IPS-18c (cell line): ENCODE measurements around the gene LRG1.

Experiments used
- H3K4me3 ChIP-seq: 2 replicates; pipeline ENCODE4 v1.7.0; 2013; ENCODE audit warnings: low read depth, mild to moderate bottlenecking, low read length, moderate library complexity; ENCODE audit not compliant: insufficient read depth
- H3K9me3 ChIP-seq: one replicate; pipeline ENCODE4 v1.6.1; 2013; ENCODE audit warnings: mild to moderate bottlenecking, low read length, moderate library complexity; ENCODE audit not compliant: control insufficient read depth, insufficient read depth

The LRG1 gene, protein sequence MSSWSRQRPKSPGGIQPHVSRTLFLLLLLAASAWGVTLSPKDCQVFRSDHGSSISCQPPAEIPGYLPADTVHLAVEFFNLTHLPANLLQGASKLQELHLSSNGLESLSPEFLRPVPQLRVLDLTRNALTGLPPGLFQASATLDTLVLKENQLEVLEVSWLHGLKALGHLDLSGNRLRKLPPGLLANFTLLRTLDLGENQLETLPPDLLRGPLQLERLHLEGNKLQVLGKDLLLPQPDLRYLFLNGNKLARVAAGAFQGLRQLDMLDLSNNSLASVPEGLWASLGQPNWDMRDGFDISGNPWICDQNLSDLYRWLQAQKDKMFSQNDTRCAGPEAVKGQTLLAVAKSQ

DNA sequence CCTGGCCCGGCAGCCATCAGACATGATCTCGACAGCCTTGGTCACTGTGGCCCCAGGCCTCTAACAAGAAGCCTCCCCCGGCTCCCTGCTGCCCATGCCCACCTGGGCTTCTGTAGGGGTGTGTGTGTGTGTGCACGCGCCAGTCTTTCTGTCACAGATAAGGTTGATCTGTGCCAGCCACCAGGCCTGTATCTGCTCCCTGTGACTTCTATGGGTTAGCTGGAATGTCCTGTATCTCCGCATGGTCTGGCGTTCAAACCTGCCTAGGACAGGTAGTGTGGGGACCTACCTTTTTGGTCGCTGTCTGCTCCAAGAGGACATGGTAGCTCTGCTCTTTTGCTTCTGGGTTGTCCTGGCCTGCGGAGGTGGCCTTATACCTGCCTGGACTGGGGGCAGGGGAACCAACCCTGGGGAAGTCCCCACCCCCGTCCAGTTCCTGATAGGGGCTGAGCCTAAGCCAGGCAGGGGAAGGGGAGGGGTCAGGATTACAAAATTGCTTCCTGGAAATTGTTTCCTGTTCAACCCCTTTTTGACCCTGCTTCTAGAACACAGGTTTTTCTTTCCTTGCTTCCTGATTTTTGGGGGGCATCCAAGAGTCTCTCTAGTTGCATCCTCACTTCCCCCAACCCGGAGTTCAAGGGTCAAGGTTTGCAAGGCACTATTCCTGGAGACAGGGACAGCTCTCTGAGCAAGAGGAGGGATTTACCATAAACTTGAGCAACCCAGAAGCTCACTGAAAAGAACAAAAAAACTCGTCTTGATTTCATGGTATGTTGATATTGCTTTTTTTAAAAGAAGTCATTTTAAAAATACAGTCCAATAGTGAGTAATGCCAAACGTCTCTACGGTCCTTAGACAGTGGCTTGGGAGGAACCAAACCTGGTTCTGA lies at the start of gene LRG1:
Gene LRG1, minus strand, starts transcription at position 344 of the 889 bp plus-strand sequence. Its CDS starts 23 bp downstream, at position 321.
- peaks cover 9% of the 10 kb centered on the region for H3K9me3 ChIP-seq
- no peak within 1 kb of the TSS for H3K4me3 ChIP-seq

DNA sequence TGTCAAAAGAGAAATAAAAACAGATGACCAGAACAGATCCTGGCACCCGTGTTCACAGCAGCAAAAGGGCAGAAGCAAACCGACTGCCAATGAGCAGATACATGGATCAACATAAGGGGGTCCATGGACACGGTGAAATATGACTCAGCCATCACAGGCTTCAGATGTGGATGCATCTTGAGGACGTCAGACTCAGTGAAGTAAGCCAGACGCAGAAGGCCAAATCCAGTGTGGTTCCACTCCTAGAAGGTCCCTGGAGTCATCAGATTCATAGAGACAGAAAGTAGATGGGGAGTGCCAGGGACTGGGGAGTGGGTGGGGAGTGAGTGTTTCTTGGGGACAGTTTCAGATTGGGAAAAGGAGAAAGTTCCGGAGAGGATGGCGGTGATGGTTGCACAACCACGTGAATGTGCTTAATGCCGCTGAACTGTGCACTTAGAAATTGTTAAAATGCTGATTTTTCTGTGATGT lies 48.5 kb upstream of the LRG1 start:
- Histone ChIP-seq H3K4me3 (no peak overlapping the region), H3K9me3 (no peaks in the 10 kb centered on the region)

DNA sequence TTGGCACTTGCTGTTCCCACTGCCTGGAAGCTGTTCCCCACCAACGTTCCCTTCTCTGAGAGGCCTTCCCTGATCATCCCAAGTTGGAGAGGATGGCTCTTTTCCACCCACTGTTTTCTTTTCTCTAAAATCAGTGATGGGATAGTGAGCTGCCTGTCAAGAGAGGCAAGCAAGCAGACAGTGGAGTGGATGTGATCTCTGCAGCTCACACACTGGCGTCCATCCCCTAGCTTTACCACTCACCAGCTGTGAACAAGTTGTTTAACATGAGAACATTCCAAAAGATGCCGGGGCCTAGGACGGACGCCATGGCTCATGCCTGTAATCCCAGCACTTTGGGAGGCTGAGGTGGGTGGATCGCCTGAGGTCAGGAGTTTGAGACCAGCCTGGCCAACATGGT lies 47.7 kb upstream of the LRG1 start:
- H3K9me3 ChIP-seq, result no peaks in the 10 kb centered on the region
- H3K4me3 ChIP-seq, result no peak overlapping the region

DNA sequence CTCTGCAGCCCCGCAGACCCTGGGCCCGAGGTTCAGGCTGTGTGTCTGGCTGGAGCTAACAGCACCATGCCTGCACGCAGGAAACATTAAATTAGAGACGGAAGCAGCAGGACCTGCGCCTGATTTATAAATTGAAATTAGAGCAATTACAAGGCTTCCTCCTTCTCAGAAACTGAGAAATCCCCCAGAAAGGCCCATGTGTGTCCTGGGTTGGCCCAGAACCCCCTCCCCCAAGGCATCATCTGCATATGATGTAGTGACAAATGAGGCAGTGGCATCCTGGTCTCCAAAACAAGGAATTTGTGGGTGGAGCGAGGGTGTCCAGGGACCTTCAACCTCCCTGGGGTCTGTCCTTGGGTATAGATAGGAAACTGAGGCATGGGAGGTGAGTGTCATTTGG lies 46.9 kb upstream of the LRG1 start:
- Histone ChIP-seq H3K4me3 (no peak overlapping the region), H3K9me3 (no peaks in the 10 kb centered on the region)

DNA sequence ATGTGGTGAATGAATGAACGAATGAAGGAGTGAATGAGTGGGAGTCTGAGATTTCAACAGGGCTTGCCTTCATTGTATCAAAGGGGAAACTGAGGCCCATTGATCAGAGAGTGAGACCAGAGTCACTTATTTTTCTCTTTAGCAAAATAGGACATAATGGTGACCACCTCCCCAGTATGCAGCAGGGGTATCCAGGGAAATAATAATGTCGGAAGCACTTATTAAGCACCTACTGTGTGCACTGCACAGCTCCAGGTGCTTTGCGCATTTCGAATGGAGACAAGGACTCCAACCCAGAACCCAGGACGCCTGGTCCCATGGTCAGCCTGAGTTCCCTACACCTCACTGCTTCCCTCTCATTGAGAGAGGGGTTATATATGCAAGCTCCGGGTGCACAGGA lies 46.4 kb upstream of the LRG1 start:
- H3K9me3 ChIP-seq, result no peaks in the 10 kb centered on the region
- H3K4me3 ChIP-seq, result no peak overlapping the region

DNA sequence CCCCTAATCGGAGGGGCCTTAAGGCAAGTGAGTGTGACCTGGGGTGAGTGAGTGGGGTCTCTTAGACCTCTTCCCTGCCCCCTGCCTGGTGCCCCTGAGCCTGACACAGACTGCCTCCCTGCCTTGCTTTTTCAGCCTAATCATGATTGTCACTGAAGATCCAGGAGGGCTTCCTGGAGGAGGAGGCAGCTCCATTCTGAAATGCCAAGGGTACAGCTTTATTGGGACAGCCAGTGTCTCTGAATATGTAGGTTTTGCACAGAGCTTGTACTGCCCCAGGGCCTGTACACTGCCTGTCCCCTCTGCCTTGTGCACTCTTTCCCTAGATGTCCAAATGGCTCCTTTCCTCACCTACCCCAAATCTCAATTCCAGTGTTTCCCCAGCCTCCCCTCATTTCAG lies 45.7 kb upstream of the LRG1 start:
- H3K4me3 ChIP-seq, result no peak overlapping the region; the same call in 1 of the 2 replicates
- H3K9me3 ChIP-seq, result no peaks in the 10 kb centered on the region

DNA sequence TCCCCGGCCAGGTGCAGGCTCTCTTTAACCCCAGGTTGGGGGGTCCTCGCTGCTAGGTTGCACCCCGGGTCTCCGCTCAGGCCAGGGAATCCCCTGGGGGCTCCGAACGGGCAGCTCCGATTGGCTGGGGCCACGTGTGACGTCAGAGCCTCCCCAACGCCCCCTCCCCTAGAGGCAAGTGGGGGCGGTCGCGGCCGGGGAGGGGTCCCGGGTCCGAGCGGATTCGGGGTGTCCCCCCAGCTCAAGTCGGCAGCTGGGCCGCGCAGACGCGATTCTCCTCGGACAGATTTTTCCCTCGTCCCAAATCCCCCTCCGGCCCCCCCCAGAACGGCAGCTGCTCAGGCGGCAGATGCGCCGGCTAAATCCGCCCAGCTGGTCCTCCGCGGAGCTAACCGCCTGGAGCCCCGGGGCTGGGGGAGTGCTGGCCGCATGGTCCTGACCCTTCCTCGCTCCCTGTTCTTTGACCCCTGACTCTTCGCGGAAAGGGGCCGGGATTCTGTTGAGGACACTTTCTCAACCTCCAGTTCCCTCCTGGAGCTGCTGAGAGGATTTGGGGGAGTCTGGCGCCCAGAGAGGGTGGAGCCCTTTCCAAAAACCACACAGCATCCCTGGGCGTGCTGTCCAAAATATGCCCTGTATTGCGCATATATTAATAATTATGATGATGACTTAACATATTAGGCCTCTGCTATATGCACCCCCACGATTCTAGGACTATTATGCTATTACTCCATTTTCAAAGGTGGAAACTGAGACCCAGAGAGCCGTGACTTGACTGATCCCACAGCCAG lies 45.0 kb upstream of the LRG1 start:
- no peaks in the 10 kb centered on the region for H3K9me3 ChIP-seq
- peak overlapping the region; percentile 68 for H3K4me3 ChIP-seq

DNA sequence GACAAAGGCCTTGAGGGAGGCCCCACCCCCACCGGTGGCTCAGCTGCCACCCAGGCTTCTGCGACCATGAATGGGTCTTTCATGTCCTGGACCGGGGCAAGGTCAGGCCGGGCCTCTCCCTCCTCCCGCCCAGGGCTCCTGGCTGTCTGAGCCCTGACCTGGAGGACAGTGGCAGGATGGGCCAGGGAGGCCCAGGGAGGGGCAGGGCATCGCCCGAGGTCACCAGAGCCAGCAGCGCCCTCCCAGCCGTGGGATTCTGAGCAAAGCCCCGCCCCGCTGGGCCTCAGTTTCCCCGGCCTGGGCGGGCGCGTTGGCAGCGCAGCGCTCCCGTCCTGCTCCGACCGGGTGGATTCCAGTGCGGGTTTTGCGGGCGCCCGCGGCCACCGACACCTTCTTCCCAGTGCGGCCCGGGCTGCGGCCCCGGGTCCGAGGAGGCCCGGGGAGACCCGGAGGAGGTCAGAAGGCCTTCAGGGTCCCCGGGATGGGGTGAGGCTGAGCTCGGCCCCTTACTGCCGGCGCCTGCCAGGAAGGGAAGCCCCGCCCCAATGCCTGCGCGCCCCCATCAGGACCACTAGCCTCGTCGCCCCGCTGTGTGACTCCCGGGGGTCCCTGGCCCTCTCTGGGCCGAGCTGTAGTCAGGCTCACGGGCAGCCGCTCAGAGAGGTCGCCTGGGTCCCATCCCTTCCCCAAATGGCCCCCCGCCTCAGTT lies 44.3 kb upstream of the LRG1 start:
- Histone ChIP-seq H3K4me3 (peak overlapping the region; percentile 68), H3K9me3 (no peaks in the 10 kb centered on the region)

DNA sequence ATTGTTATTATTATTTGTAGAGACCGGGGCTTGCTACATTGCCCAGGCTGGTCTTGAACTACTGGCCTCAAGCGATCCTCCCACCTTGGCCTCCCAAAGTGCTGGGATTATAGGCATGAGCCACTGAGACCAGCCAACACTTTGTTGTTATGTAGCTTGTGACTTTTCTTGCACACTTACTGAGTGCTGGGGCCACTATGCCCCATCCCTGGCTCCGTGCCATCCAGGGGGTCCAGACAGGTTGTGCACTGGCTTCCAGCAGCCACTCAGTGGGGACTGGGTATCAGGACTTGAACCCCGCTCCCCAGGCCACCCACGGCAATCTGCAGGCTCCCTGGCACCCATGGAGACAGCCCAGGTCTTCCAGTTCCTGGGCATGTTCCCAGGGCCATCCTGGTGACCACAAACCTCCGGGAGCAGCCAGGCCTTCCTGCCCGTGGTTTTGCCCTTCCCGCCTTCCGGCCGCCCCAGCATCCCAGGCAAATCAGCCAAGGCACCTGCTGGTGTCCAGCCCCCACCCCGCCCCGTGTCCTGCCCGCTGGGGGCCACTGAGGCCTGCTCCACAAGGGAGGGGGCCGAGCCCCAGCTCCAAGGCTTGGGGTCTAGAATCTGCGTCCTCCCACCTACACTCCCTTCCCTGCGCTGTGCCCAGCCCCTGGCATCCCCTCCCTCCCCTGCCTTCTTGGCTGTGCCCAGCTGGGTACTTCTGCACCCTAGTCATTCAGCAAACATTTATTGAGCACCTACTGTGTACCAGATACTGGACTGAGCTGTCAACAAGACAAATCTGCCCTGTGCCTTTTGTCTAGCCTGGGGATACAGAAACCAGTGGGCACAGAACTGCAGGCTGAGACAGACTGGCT lies 43.4 kb upstream of the LRG1 start:
- H3K4me3 ChIP-seq, result no peak overlapping the region
- no peaks in the 10 kb centered on the region for H3K9me3 ChIP-seq

DNA sequence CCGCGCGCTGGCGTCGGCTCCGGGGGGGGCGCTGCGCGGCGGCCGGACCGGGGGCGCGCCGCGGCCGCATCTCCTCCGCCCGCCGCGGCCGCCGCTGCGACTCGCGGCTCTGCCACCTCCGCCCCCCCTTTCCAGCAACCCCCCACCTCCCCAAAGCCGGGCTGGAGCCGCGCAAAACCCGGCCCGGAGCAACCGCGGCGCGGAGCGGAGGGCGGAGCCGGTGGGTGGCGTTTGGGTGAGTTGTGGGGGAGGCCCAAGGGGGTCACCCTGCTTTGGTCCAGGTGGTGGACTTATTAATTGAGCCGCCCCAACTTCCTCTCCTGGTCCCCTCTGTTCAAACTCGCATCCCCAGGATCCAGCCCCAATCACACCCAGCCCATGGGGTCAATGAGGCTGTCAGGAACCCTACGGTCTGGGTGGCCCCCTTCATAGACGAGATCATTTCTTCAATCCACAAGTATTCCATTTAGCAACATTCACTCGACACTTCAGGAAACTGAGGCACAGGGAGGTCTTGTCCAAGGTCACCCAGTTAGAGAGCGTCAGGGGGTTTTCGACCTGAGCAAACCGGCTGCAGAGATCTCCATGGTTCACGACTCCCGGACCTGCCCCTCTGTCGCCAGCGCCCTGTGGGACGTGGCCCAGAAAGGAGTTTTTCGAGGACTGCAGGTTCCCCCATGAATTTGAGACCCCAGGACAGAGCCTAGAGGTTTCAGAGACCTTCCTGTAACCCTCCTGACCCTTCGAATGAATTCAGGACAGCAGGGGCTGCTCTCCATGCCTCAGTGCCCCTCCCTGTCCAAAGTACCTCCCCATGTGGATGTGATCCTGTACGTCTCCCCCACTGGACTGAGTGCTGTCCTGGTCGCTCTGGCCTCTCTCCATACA lies 42.1 kb upstream of the LRG1 start:
- no peaks in the 10 kb centered on the region for H3K9me3 ChIP-seq
- no peak overlapping the region for H3K4me3 ChIP-seq

DNA sequence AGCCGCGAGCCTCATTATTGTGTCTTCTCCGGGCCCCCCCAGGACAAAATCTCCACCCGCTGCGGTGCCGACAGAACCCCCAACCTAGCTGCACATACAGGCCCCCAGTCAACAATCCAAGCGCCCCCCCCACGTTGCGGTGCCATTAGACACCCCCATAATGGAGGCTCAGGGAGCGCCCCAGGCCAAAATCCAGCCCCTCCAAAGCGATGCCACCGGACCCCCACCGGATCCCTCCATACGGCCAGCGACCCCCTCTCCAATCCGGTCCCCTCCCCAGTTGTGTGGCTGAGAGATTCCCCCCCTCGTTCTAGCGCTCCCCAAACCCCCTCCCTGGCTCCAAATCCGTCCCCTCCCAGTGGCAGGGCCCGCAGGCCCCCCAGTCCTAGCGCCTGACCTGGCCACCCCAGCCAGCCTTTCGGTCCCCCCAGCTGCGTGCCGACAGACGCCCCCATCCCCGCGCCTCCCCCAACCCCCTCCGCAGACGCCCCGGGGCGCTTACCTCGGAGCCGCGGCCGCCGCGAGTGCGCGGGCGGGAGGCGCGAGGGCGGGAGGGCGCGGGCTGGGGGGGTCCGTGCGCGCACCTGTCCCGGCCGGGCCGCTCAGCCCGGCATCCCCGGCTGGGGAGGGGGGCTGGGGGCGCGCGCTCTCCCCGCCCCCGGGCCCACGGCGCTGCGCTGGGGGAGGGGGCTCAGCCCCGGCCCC lies 41.3 kb upstream of the LRG1 start:
- H3K4me3 ChIP-seq, result peak overlapping the region; percentile 70
- H3K9me3 ChIP-seq, result no peaks in the 10 kb centered on the region

DNA sequence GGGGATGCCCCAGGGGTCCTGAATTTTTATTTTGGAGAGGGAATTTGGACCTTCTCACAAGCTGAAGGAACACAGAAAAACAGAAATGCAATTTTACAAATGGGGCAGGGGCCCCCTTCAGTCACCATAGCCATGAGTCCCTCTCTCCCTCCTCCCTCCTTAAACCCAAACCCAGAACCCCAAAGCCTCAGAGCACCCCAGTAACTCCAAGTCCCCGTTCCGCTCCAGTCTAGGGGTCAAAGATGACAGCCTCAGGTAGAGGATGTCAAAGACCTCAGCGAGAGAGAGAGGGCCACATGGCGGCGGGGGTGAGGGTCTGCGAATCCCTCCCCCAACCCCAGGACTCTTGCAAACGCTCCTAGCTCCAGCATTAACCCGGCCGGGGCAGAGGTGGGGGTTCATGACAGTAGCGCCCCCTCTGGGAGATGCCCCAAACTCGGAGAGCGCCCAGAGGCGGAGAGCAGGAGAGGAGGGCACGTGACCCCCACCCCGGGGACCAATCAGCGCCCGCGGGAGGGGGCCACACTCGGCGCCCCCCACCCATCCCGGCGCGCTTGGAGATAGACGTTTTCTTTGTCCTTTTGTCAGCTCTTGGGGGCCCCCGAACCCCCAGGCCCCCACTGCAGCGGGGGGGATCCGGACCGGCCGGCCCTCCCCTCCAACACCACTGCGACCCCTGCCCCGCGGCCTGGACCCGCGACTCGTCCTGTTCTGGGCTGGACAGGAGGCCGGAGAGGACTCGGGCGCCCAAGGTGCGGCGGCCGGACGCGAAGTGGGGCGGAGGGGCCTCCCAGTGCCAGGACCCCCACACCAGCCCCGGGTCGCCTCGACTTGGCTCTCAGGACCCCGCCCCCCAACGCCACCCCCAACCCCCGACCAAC lies 40.4 kb upstream of the LRG1 start:
- H3K9me3 ChIP-seq, result no peaks in the 10 kb centered on the region
- H3K4me3 ChIP-seq, result peak overlapping the region; percentile 70

DNA sequence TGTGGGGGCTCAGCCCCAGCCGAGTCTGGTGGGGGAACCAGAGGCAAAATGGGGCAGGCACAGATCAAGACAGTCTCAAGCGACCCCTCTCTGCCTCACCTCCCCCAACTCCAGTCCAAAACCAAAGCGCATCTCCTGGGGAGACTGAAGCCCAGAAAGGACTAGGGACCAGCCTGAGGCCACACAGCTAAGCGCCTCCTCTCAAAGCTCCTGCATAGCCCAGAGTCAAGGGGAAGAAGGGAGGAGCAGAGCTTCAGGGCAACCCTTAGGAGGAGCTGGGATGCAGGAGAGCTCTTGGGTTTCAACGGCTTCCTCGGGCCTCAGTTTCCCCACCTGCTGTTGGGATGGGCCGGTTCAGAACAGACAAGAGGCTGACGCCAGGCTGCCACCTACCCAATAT lies 39.6 kb upstream of the LRG1 start:
- H3K4me3 ChIP-seq, result no peak overlapping the region
- no peaks in the 10 kb centered on the region for H3K9me3 ChIP-seq
